H1 (cell line): ENCODE data around the gene BTBD18. TPM values are rescaled to one million over a fixed set of nuclear protein-coding genes. Genes with fewer than 3 reads are reported as not detected.

Source experiments
- ASH2L ChIP-seq: fragments of 200-600, 300-600 bp; sonication (generic); IDR thresholded peaks from one replicate; pipeline ENCODE4 v1.7.1; 2017; ENCODE audit warnings: low read length
- HDAC6 ChIP-seq: IDR thresholded peaks from one replicate; pipeline ENCODE4 v1.7.1; 2012; ENCODE audit warnings: low read depth, mild to moderate bottlenecking, inconsistent platforms, low read length, moderate library complexity
- POLR2AphosphoS5 ChIP-seq: IDR thresholded peaks from 2 replicates; pipeline ENCODE4 v1.6.1; 2011; ENCODE audit warnings: low read depth, low read length
- SP2 ChIP-seq: IDR thresholded peaks from 2 replicates; pipeline ENCODE4 v1.6.1; 2012; ENCODE audit warnings: mild to moderate bottlenecking, low read length, inconsistent platforms
- SUZ12 ChIP-seq: fragments of 200-600 bp; sonication (generic); IDR thresholded peaks from 2 replicates; pipeline ENCODE4 v1.6.1; 2012; ENCODE audit warnings: mild to moderate bottlenecking, inconsistent platforms, low read length, moderate library complexity, mixed read lengths
- TAF1 ChIP-seq: IDR thresholded peaks from 2 replicates; pipeline ENCODE4 v1.6.1; 2011; ENCODE audit warnings: mild to moderate bottlenecking, low read depth, low read length
- TAF7 ChIP-seq: optimal IDR thresholded peaks from 2 replicates; pipeline ENCODE3; 2011; ENCODE audit warnings: low read depth, mild to moderate bottlenecking, inconsistent platforms, low read length, moderate library complexity, borderline replicate concordance
- TBP ChIP-seq: IDR thresholded peaks from 2 replicates; pipeline ENCODE4 v1.6.1; 2011; ENCODE audit warnings: low read depth, low read length, improper control_type of control experiment
- TCF12 ChIP-seq: IDR thresholded peaks from 2 replicates; pipeline ENCODE4 v1.6.1; 2011; ENCODE audit warnings: low read depth, mild to moderate bottlenecking, low read length
- polyA plus RNA-seq, 7 experiments: library from polyadenylated mRNA; depleted of rRNA in 3 of 7; stranded (reverse) in 5 of 7; unstranded in 2 of 7; fragments of >200 nt in 5 of 7; fragments of 200-250 nt in 2 of 7; gene quantifications; 1 replicate in 5 of 7; 2 replicates in 1 of 7; 4 replicates in 1 of 7; pipeline versions ENCODE4 v1.2.1 to v1.2.3, GENCODE V29; 2011 to 2013; ENCODE audit warnings: missing spikeins in 2 of 7, mixed read lengths in 2 of 7
- total RNA-seq: library from RNA; stranded (reverse); fragmentation: NEBNext Ultra II Directional; extraction: Animal tissue kit (Norgen Biotek cat#: 25700); gene quantifications from 2 replicates; pipeline ENCODE4 v1.2.1, GENCODE V29; 2021
- TF ChIP-seq, protein P1 (sequence below): fragments of 300-600 bp; sonication (generic); IDR thresholded peaks from 2 replicates; pipeline ENCODE4 v1.7.1; 2012; ENCODE audit warnings: low read length, moderate library complexity, mild to moderate bottlenecking, inconsistent platforms; ENCODE audit not compliant: insufficient replicate concordance

BTBD18 gene
- total and polyA plus RNA-seq, 2 of the 8 experiments (the other 6 are each of a cell fraction or from before 2014, with no cell fraction given): 0.03 TPM; not detected in 1

DNA sequence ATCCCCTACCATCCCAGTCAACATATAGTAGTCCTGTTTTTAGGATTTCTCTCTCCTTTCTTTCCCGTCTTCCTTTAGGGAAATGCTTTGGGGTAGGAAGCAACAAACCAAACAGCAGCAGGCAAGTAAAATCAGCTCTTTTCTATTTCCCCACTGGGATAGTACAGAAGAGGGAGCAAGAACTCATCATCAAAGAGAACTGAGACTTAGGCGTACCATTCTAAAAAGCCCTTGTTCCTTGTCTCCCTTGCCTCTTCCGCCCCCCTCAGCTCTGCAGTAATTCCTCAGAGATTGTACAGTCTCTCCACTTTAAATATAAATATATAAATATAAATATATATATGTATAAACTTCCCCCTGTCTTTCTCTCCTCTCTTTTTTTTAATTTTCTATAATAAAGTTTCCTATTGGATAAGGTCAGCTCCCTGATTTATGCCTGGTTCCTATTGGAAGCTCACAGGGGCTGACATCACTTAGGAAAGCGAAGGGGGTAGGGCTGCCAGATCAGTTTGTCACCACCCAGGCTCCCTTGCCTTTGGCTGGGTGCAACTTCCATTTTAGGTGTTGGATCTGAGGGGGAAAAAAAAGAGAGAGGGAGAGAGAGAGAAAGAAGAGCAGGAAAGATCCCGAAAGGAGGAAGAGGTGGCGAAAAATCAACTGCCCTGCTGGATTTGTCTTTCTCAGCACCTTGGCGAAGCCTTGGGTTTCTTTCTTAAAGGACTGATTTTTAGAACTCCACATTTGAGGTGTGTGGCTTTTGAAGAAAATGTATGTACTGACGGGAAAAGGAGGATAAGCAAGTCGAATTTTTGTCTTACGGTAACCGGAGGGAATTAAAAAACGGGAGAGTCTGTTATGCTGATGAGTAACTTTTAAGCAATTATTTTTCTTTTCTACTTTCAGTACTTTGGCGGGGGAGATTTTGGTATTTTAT is 9.9 kb upstream of the BTBD18 start, which contains the start of gene CTNND1 (continued):
- TF ChIP-seq, protein P1, sequence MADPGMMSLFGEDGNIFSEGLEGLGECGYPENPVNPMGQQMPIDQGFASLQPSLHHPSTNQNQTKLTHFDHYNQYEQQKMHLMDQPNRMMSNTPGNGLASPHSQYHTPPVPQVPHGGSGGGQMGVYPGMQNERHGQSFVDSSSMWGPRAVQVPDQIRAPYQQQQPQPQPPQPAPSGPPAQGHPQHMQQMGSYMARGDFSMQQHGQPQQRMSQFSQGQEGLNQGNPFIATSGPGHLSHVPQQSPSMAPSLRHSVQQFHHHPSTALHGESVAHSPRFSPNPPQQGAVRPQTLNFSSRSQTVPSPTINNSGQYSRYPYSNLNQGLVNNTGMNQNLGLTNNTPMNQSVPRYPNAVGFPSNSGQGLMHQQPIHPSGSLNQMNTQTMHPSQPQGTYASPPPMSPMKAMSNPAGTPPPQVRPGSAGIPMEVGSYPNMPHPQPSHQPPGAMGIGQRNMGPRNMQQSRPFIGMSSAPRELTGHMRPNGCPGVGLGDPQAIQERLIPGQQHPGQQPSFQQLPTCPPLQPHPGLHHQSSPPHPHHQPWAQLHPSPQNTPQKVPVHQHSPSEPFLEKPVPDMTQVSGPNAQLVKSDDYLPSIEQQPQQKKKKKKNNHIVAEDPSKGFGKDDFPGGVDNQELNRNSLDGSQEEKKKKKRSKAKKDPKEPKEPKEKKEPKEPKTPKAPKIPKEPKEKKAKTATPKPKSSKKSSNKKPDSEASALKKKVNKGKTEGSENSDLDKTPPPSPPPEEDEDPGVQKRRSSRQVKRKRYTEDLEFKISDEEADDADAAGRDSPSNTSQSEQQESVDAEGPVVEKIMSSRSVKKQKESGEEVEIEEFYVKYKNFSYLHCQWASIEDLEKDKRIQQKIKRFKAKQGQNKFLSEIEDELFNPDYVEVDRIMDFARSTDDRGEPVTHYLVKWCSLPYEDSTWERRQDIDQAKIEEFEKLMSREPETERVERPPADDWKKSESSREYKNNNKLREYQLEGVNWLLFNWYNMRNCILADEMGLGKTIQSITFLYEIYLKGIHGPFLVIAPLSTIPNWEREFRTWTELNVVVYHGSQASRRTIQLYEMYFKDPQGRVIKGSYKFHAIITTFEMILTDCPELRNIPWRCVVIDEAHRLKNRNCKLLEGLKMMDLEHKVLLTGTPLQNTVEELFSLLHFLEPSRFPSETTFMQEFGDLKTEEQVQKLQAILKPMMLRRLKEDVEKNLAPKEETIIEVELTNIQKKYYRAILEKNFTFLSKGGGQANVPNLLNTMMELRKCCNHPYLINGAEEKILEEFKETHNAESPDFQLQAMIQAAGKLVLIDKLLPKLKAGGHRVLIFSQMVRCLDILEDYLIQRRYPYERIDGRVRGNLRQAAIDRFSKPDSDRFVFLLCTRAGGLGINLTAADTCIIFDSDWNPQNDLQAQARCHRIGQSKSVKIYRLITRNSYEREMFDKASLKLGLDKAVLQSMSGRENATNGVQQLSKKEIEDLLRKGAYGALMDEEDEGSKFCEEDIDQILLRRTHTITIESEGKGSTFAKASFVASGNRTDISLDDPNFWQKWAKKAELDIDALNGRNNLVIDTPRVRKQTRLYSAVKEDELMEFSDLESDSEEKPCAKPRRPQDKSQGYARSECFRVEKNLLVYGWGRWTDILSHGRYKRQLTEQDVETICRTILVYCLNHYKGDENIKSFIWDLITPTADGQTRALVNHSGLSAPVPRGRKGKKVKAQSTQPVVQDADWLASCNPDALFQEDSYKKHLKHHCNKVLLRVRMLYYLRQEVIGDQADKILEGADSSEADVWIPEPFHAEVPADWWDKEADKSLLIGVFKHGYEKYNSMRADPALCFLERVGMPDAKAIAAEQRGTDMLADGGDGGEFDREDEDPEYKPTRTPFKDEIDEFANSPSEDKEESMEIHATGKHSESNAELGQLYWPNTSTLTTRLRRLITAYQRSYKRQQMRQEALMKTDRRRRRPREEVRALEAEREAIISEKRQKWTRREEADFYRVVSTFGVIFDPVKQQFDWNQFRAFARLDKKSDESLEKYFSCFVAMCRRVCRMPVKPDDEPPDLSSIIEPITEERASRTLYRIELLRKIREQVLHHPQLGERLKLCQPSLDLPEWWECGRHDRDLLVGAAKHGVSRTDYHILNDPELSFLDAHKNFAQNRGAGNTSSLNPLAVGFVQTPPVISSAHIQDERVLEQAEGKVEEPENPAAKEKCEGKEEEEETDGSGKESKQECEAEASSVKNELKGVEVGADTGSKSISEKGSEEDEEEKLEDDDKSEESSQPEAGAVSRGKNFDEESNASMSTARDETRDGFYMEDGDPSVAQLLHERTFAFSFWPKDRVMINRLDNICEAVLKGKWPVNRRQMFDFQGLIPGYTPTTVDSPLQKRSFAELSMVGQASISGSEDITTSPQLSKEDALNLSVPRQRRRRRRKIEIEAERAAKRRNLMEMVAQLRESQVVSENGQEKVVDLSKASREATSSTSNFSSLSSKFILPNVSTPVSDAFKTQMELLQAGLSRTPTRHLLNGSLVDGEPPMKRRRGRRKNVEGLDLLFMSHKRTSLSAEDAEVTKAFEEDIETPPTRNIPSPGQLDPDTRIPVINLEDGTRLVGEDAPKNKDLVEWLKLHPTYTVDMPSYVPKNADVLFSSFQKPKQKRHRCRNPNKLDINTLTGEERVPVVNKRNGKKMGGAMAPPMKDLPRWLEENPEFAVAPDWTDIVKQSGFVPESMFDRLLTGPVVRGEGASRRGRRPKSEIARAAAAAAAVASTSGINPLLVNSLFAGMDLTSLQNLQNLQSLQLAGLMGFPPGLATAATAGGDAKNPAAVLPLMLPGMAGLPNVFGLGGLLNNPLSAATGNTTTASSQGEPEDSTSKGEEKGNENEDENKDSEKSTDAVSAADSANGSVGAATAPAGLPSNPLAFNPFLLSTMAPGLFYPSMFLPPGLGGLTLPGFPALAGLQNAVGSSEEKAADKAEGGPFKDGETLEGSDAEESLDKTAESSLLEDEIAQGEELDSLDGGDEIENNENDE: peak; percentile 45
- TF ChIP-seq TAF7: peak; percentile 85
- TF ChIP-seq POLR2AphosphoS5: peak; percentile 81
- TF ChIP-seq HDAC6: no peak
- TF ChIP-seq TBP: peak; percentile 95
- TF ChIP-seq SP2: no peak
- TF ChIP-seq TAF1: peak; percentile 93
- TF ChIP-seq TCF12: no peak
- TF ChIP-seq ASH2L: no peak
- TF ChIP-seq SUZ12: no peak
